SH-SY5Y (cell line): ENCODE measurements around the gene TBC1D4.

Experiments used
- GATA2 ChIP-seq: IDR thresholded peaks from 2 replicates; pipeline ENCODE4 v1.6.1; 2011; ENCODE audit warnings: mild to moderate bottlenecking, low read depth, low read length
- GATA3 ChIP-seq: IDR thresholded peaks from 2 replicates; pipeline ENCODE4 v1.6.1; 2011; ENCODE audit warnings: low read depth, mild to moderate bottlenecking, low read length, moderate library complexity

DNA sequence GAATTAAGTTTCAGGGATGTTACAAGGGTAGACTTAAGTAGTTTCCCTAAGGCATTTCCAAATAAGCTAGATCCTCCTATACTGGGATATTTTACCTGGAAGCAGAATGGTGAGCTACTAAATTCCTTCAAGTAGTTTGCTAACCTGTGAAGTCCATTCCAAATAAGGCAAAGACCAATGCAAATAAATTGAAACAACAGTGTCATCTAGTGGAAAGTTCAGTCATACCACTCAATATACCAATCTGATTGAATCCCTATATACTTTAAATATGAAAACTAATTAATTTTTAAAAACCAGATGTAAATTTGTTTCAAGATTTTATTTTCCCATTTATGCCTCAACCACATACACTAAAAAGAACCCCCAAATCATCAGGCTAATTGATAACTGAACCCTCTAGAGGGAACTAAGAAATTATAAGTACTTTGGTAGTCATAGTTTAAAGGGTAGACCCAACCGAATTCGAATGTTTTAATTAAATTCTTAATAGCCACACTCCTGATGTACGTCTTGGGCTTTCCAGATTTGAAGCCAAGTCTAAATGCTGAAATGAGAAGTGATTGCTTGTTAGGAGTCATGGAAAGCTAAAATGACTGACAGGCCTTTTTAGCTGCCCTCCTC is 223.7 kb downstream of the TBC1D4 start:
- TF ChIP-seq GATA3: no peak
- no peak for TF ChIP-seq GATA2
